Omental fat pad (tissue), 4 donors: ENCODE data around the gene XPO6. TPM values are rescaled to one million over a fixed set of nuclear protein-coding genes. Genes with fewer than 3 reads are reported as not detected.

Experiments
- ATAC-seq: fragments of 150-250 bp; one replicate; pipeline ENCODE4 v1.9.1; 2016; ENCODE audit warnings: mild to moderate bottlenecking, moderate library complexity; ENCODE audit not compliant: low FRiP score
- DNase-seq: peaks from one replicate; pipeline ENCODE4 v3.0.0-alpha.2; 2019; ENCODE audit warnings: low spot score
- CTCF ChIP-seq, 3 donors: fragments of 450-650 bp; IDR thresholded peaks; one replicate each; pipeline ENCODE4 v1.5.1; 2016 to 2017; ENCODE audit warnings: antibody characterized with exemption in 3 of 3, mild to moderate bottlenecking in 3 of 3, moderate library complexity in 2 of 3
- total RNA-seq, 4 donors: library from RNA; depleted of rRNA; stranded (reverse); fragments of >200 nt; gene quantifications; one replicate each; pipeline ENCODE4 v1.1.0, GENCODE V29; 2016

The XPO6 gene
- total RNA-seq, 4 donors from 2014 or later, result 59.5 to 162 (median 118) TPM

- ATAC-seq (no peak), DNase-seq (no peak)
- no peak for TF ChIP-seq CTCF (IDR thresholded peaks at IDR 0.05)
Observed at GRCh38 chr16:28136751-28137434, 74.9 kb downstream of the XPO6 start.

DNA sequence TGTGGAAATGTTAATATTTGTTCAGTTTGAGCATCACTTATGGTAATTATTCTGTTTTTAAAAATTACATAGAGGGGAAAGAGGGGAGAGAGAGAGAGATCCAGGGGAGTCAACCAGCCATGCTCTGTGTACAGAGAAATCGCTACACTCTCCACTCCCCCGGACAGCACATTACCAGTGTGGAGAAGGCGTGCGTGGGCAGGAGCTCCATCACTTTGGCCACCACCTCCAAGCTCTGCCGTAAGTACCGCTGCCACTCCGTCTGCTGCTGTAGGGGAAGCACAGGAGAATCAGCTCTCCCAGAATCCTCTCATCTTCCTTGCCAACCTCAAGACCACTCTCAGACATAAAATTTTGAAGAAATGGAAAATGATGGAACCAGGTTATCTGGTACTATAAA is 78.1 kb downstream of the XPO6 start:
- ATAC-seq, result no peak
- DNase-seq, result no peak
- TF ChIP-seq CTCF (IDR thresholded peaks at IDR 0.05), result no peak

- TF ChIP-seq CTCF (IDR thresholded peaks at IDR 0.05), result no peak
- ATAC-seq (no peak), DNase-seq (no peak)
Observed at GRCh38 chr16:28131743-28132393, 79.9 kb downstream of the XPO6 start.

GRCh38 chr16:28131181-28131580 is 80.6 kb downstream of the XPO6 start:
- no peak for DNase-seq

DNA sequence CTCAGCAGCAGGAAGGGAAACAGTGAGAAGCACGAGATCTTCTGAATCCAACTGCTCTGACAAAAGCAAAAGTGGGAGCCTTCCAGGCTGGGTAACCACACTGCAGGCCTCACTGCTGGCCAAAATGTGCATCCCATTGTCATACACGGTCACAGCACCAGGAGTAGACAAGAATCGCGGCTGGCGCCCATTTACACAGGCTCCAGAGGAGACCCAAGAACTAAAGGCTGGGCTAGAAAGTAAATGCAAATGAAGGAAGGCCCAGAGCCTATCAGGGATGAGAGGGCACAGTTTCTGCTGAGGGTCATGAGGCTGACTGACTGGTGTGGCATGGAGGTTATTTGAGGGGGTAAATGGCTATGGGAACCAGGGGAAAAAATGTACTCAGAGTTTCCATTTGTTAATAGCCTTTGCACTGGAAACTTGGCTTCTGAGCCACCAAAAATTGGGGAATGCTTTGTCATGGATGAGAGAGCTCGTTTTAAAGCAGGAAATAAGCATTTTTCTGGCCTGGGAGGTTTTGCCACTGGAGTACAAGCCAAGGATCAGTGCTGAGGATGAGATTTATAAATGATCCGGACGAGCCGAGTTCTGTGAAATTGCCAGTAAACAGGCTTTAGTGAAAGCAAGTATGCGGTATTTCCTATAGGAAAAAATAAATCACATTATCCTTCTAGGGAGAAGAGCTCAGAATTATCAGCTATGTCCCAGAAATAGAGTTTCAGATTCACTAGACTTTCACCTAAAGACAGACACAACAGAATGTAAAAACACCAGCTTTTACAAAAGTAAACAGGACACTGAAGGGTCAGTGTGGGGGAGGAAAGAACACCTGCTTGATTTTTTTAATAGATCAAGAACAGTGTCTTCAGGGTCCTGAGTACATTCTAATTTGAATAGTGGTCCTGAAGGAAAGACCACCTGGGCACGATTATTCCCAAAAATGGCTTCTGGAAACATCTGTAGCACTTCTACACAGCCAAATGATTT is 81.4 kb downstream of the XPO6 start:
- no peak for TF ChIP-seq CTCF (IDR thresholded peaks at IDR 0.05)
- ATAC-seq (peak; percentile 39), DNase-seq (no peak)

More at GRCh38 chr16:28131181-28131580, 80.6 kb downstream of the XPO6 start:
- no peak for ATAC-seq
- no peak for TF ChIP-seq CTCF (IDR thresholded peaks at IDR 0.05)

- no peak for DNase-seq
- TF ChIP-seq CTCF (IDR thresholded peaks at IDR 0.05), result no peak
- ATAC-seq, result no peak
Observed at GRCh38 chr16:28126684-28127620, 84.8 kb downstream of the XPO6 start.
